IPS-18c (cell line): Measurements from ENCODE around the gene APOBEC2.

Experiments used
- H3K4me3 ChIP-seq: 2 replicates; pipeline ENCODE4 v1.7.0; 2013; ENCODE audit warnings: low read depth, mild to moderate bottlenecking, low read length, moderate library complexity; ENCODE audit not compliant: insufficient read depth
- H3K9me3 ChIP-seq: one replicate; pipeline ENCODE4 v1.6.1; 2013; ENCODE audit warnings: mild to moderate bottlenecking, low read length, moderate library complexity; ENCODE audit not compliant: control insufficient read depth, insufficient read depth

APOBEC2 gene

GRCh38 chr6:41032830-41033229, 20.2 kb upstream of the APOBEC2 start:
- Histone ChIP-seq H3K4me3 (no peak overlapping the region), H3K9me3 (peaks cover 2% of the 10 kb centered on the region)

- H3K4me3 ChIP-seq: no peak overlapping the region
- H3K9me3 ChIP-seq: peaks cover 2% of the 10 kb centered on the region
Measured at GRCh38 chr6:41033776-41034175, 19.2 kb upstream of the APOBEC2 start.

- H3K9me3 ChIP-seq: no peaks in the 10 kb centered on the region
- no peak overlapping the region for H3K4me3 ChIP-seq
Measured at GRCh38 chr6:41036186-41036585, 16.8 kb upstream of the APOBEC2 start.

- no peak overlapping the region for H3K4me3 ChIP-seq
- H3K9me3 ChIP-seq: no peaks in the 10 kb centered on the region
Measured at GRCh38 chr6:41036601-41037000, 16.4 kb upstream of the APOBEC2 start.

- no peak overlapping the region for H3K4me3 ChIP-seq
- H3K9me3 ChIP-seq: no peaks in the 10 kb centered on the region
Measured at GRCh38 chr6:41037107-41037900, 15.7 kb upstream of the APOBEC2 start.

- Histone ChIP-seq H3K4me3 (no peak overlapping the region), H3K9me3 (no peaks in the 10 kb centered on the region)
Measured at GRCh38 chr6:41038205-41038604, 14.8 kb upstream of the APOBEC2 start.

- Histone ChIP-seq H3K4me3 (no peak within 1 kb of the TSS), H3K9me3 (no peaks in the 10 kb centered on the region)
Measured at GRCh38 chr6:41039060-41039998, 13.7 kb upstream of the APOBEC2 start, which contains the start of gene UNC5CL. Gene UNC5CL, minus strand, starts transcription at chr6:41039221. Its CDS starts 4,147 bp downstream, at chr6:41035074.

- H3K9me3 ChIP-seq: no peaks in the 10 kb centered on the region
- no peak overlapping the region for H3K4me3 ChIP-seq
Measured at GRCh38 chr6:41040101-41040939, 12.7 kb upstream of the APOBEC2 start.

GRCh38 chr6:41040940-41041536, 12.0 kb upstream of the APOBEC2 start:
- no peaks in the 10 kb centered on the region for H3K9me3 ChIP-seq
- H3K4me3 ChIP-seq: no peak overlapping the region

GRCh38 chr6:41042226-41043055, 10.6 kb upstream of the APOBEC2 start, which contains the start of gene TSPO2:
Gene TSPO2, plus strand, starts transcription at chr6:41042467. Its CDS starts 519 bp downstream, at chr6:41042986.
- Histone ChIP-seq H3K9me3 (no peaks in the 10 kb centered on the region), H3K4me3 (no peak within 1 kb of the TSS)

- no peaks in the 10 kb centered on the region for H3K9me3 ChIP-seq
- H3K4me3 ChIP-seq: no peak overlapping the region
Measured at GRCh38 chr6:41043151-41043550, 9.9 kb upstream of the APOBEC2 start.

GRCh38 chr6:41045664-41046063, 7.3 kb upstream of the APOBEC2 start:
- Histone ChIP-seq H3K4me3 (no peak overlapping the region), H3K9me3 (no peaks in the 10 kb centered on the region)

GRCh38 chr6:41046084-41046483, 6.9 kb upstream of the APOBEC2 start:
- no peak overlapping the region for H3K4me3 ChIP-seq
- H3K9me3 ChIP-seq: no peaks in the 10 kb centered on the region

GRCh38 chr6:41047306-41047705, 5.7 kb upstream of the APOBEC2 start:
- Histone ChIP-seq H3K9me3 (no peaks in the 10 kb centered on the region), H3K4me3 (no peak overlapping the region)

- Histone ChIP-seq H3K4me3 (no peak overlapping the region), H3K9me3 (no peaks in the 10 kb centered on the region)
Measured at GRCh38 chr6:41047745-41048732, 5.0 kb upstream of the APOBEC2 start.
